ENCODE results near the gene RNF20. TPM values are rescaled to one million over a fixed set of nuclear protein-coding genes. Genes with fewer than 3 reads are reported as not detected.
"Not testable (repeated sequence)": the region's sequence is repeated elsewhere in the genome, so short reads cannot be mapped to it uniquely, and the experiment has no call there.

RNF20 gene
- total RNA-seq, 2 experiments from 2014 or later: 37.2 to 46.4 TPM

DNA sequence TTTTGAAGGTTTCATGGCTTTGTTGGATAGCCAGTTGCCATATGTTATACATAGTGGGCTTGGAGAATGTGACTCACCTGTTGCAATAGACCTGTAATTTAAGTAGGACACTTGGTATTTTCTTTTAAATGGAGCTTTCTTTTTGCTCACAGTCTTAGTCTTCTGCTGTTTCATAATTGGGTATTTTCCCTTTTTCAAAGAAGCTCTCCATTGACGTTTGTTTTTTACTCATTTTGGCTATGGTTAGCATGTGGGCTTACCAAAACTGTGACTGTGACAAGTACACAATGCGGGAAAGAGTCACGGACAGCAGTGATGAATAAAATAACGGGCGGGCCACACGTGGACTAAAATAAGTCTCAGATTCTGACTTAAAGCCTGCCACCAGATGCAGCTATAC, 23.2 kb upstream of the RNF20 start:
- Mint-ChIP-seq H3K36me3 (ENCODE audit: low read depth) (no peaks in the 10 kb centered on the region), H3K4me3 (no peak overlapping the region), H3K4me1 (peaks cover 14% of the 10 kb centered on the region), H3K9me3 (ENCODE audit: low read depth) (no peaks in the 10 kb centered on the region), H3K27me3 (peaks cover 25% of the 10 kb centered on the region), H3K27ac (no peak overlapping the region)
- DNase-seq (peak; percentile 47), ATAC-seq (peak; percentile 75)
- CTCF ChIA-PET: interaction anchor here (1.1 kb wide), 1 partner anchor 19 kb away, joined by 3 read pairs; no protein-coding TSS in a partner anchor
- intact Hi-C loops (cut with DNase I, micrococcal nuclease): no loop called here
- POLR2A ChIA-PET: interaction anchor here (0.6 kb wide), 1 partner anchor 20 kb away, joined by 4 read pairs; no protein-coding TSS in a partner anchor

DNA sequence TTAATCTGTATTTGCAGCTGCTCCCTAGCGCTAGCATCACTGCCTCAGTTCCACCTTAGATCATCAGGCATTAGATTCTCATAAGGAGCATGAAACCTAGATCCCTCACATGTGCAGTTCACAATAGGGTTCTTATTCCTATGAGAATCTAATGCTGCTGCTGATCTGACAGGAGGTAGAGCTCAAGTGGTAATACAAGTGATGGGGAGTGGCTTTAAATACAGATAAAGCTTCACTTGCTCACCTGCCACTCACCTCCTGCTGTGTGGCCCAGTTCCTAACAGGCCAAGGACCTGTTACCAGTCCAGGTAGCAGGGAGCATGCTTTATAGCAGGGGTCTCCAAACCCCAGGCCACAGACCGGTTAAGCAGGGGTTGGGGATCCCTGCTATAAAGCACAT, 22.6 kb upstream of the RNF20 start:
- ChIA-PET POLR2A (no interaction called here), CTCF (interaction anchor here (1.1 kb wide), 1 partner anchor 19 kb away, joined by 3 read pairs; no protein-coding TSS in a partner anchor)
- intact Hi-C loops (cut with DNase I, micrococcal nuclease): no loop called here
- Mint-ChIP-seq H3K27me3 (peaks cover 25% of the 10 kb centered on the region), H3K27ac (no peak overlapping the region), H3K4me1 (peaks cover 14% of the 10 kb centered on the region), H3K9me3 (ENCODE audit: low read depth) (no peaks in the 10 kb centered on the region), H3K4me3 (no peak overlapping the region), H3K36me3 (ENCODE audit: low read depth) (no peaks in the 10 kb centered on the region)
- no peak for ATAC-seq
- DNase-seq: no peak

- DNase-seq: no peak
- no peak overlapping the region for H3K27ac Mint-ChIP-seq
- intact Hi-C loops (cut with DNase I, micrococcal nuclease): no loop called here
- H3K36me3 Mint-ChIP-seq (ENCODE audit: low read depth): no peaks in the 10 kb centered on the region
- ChIA-PET POLR2A (no interaction called here), CTCF (interaction anchor here (2.3 kb wide), 1 partner anchor 18 kb away, joined by 7 read pairs; no protein-coding TSS in a partner anchor)
- peaks cover 28% of the 10 kb centered on the region for H3K27me3 Mint-ChIP-seq
- ATAC-seq: no peak
- no peak overlapping the region for H3K4me3 Mint-ChIP-seq
- peaks cover 14% of the 10 kb centered on the region for H3K4me1 Mint-ChIP-seq
- no peaks in the 10 kb centered on the region for H3K9me3 Mint-ChIP-seq (ENCODE audit: low read depth)
These were observed 21.5 kb upstream of the RNF20 start for GRCh38 chr9:101512116-101512515.

DNA sequence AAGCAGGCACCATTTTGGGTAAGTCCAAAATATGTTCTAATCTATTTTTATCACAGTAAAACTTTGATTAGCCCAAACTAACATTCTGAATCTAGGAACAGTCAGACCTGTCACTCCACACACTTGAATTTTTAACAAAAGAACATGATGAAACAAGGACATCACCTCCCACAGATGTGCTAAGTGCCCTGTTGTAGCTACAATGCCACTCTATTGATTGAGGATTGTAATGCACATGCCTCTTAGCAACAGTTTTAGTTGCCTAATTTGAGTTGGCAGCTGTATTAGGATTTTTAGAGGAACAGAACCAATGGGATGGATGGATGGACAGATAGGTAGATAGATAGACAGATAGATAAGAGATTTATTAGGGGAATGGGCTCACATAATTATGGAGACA, 20.3 kb upstream of the RNF20 start:
- CTCF ChIA-PET: interaction anchor here (0.7 to 2.3 kb wide), 2 partner anchors 16 to 39 kb away, joined by 3 to 7 read pairs; no protein-coding TSS in a partner anchor
- DNase-seq (no peak), ATAC-seq (no peak)
- H3K4me3 Mint-ChIP-seq: no peak overlapping the region
- POLR2A ChIA-PET: no interaction called here
- H3K9me3 Mint-ChIP-seq (ENCODE audit: low read depth): peaks cover 2% of the 10 kb centered on the region
- H3K27ac Mint-ChIP-seq: no peak overlapping the region
- intact Hi-C loops (cut with DNase I, micrococcal nuclease): no loop called here
- peaks cover 14% of the 10 kb centered on the region for H3K4me1 Mint-ChIP-seq
- peaks cover 24% of the 10 kb centered on the region for H3K27me3 Mint-ChIP-seq
- H3K36me3 Mint-ChIP-seq (ENCODE audit: low read depth): no peaks in the 10 kb centered on the region

- H3K27ac Mint-ChIP-seq: no peak overlapping the region
- ATAC-seq (no peak), DNase-seq (no peak)
- H3K9me3 Mint-ChIP-seq (ENCODE audit: low read depth): peaks cover 3% of the 10 kb centered on the region
- H3K4me1 Mint-ChIP-seq: peaks cover 14% of the 10 kb centered on the region
- ChIA-PET CTCF (interaction anchor here (2.3 kb wide), 1 partner anchor 16 kb away, joined by 7 read pairs; no protein-coding TSS in a partner anchor), POLR2A (no interaction called here)
- H3K27me3 Mint-ChIP-seq: peaks cover 29% of the 10 kb centered on the region
- no peak overlapping the region for H3K4me3 Mint-ChIP-seq
- H3K36me3 Mint-ChIP-seq (ENCODE audit: low read depth): no peaks in the 10 kb centered on the region
- intact Hi-C loops (cut with DNase I, micrococcal nuclease): no loop called here
These were observed 19.6 kb upstream of the RNF20 start for GRCh38 chr9:101514071-101514470.

DNA sequence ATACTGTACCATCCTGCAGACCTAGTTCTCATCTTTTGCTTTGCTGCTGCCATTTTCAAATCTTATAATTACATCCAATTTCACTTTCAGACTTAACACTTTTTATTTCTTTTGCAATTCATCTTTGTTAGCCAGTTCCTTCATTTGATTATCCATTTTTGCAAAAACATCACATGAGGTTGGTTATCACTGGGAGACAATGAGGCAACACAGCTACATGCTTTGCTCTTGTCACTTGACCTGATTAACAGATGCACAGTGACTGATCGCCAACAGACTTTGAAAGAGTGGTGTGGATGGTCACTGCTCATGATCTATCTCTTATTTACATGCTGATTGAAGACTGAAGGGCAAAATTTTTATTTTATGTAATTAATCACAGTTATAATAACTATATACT, 17.0 kb upstream of the RNF20 start:
- DNase-seq (no peak), ATAC-seq (no peak)
- POLR2A ChIA-PET: no interaction called here
- intact Hi-C loops (cut with DNase I, micrococcal nuclease): no loop called here
- Mint-ChIP-seq H3K4me3 (no peak overlapping the region), H3K27me3 (peaks cover 42% of the 10 kb centered on the region), H3K27ac (no peak overlapping the region), H3K4me1 (peaks cover 8% of the 10 kb centered on the region), H3K36me3 (ENCODE audit: low read depth) (no peaks in the 10 kb centered on the region), H3K9me3 (ENCODE audit: low read depth) (peaks cover 5% of the 10 kb centered on the region)
- CTCF ChIA-PET: interaction anchor here (3.4 kb wide), 1 partner anchor 13 kb away, joined by 13 read pairs; no protein-coding TSS in a partner anchor

GRCh38 chr9:101518489-101518888, 15.2 kb upstream of the RNF20 start:
- H3K9me3 Mint-ChIP-seq (ENCODE audit: low read depth); H3K27ac Mint-ChIP-seq; POLR2A ChIA-PET; H3K36me3 Mint-ChIP-seq (ENCODE audit: low read depth); ATAC-seq; intact Hi-C loops (cut with DNase I, micrococcal nuclease); DNase-seq; H3K4me1 Mint-ChIP-seq; H3K4me3 Mint-ChIP-seq: not testable (repeated sequence)
- CTCF ChIA-PET: interaction anchor here (3.4 kb wide), 1 partner anchor 11 kb away, joined by 13 read pairs; no protein-coding TSS in a partner anchor
- peaks cover 41% of the 10 kb centered on the region for H3K27me3 Mint-ChIP-seq

- ATAC-seq: no peak
These were observed 9.3 kb upstream of the RNF20 start for GRCh38 chr9:101524371-101524770.

GRCh38 chr9:101527066-101527465, 6.6 kb upstream of the RNF20 start:
- CTCF ChIA-PET: interaction anchor here (1.3 to 2.8 kb wide), 3 partner anchors 11 to 68 kb away, joined by 3 to 7 read pairs (median 4); no protein-coding TSS in a partner anchor
- intact Hi-C loops (cut with DNase I, micrococcal nuclease): no loop called here
- POLR2A ChIA-PET: no interaction called here

More at GRCh38 chr9:101524371-101524770, 9.3 kb upstream of the RNF20 start:
- CTCF ChIA-PET: interaction anchor here (0.6 to 1.3 kb wide), 4 partner anchors 9 to 51 kb away, joined by 3 read pairs; no protein-coding TSS in a partner anchor
- Mint-ChIP-seq H3K36me3 (ENCODE audit: low read depth) (no peaks in the 10 kb centered on the region), H3K9me3 (ENCODE audit: low read depth) (peaks cover under 1% of the 10 kb centered on the region), H3K27ac (no peak overlapping the region), H3K4me1 (peaks cover under 1% of the 10 kb centered on the region), H3K27me3 (peaks cover 32% of the 10 kb centered on the region), H3K4me3 (no peak overlapping the region)
- no peak for DNase-seq
- intact Hi-C loops (cut with DNase I, micrococcal nuclease): no loop called here
- POLR2A ChIA-PET: no interaction called here

GRCh38 chr9:101528015-101528414, 5.6 kb upstream of the RNF20 start:
- H3K36me3 Mint-ChIP-seq (ENCODE audit: low read depth): no peaks in the 10 kb centered on the region
- DNase-seq (no peak), ATAC-seq (no peak)

More at GRCh38 chr9:101527066-101527465, 6.6 kb upstream of the RNF20 start:
- Mint-ChIP-seq H3K9me3 (ENCODE audit: low read depth) (no peaks in the 10 kb centered on the region), H3K4me1 (peaks cover 7% of the 10 kb centered on the region), H3K27ac (no peak overlapping the region), H3K4me3 (no peak overlapping the region), H3K27me3 (peaks cover 21% of the 10 kb centered on the region), H3K36me3 (ENCODE audit: low read depth) (no peaks in the 10 kb centered on the region)
- ATAC-seq: no peak
- DNase-seq: no peak

GRCh38 chr9:101530076-101530711, 3.5 kb upstream of the RNF20 start:
- H3K4me1 Mint-ChIP-seq: peaks cover 20% of the 10 kb centered on the region
- H3K27ac Mint-ChIP-seq: no peak overlapping the region
- intact Hi-C loops (cut with DNase I, micrococcal nuclease): loop anchor here (1.0 to 10.0 kb wide), 7 partner anchors 42 to 1705 kb away; partner anchors contain the start of genes MSANTD3 (in 1 of the 2), NR4A3 (in 1 of the 2) and TEX10 (in 1 of the 2)
- DNase-seq (peak; percentile 78), ATAC-seq (peak; percentile 15)
- H3K9me3 Mint-ChIP-seq (ENCODE audit: low read depth): no peaks in the 10 kb centered on the region
- peaks cover 3% of the 10 kb centered on the region for H3K36me3 Mint-ChIP-seq (ENCODE audit: low read depth)
- no peak overlapping the region for H3K4me3 Mint-ChIP-seq
- CTCF ChIA-PET: interaction anchor here (0.7 to 6.5 kb wide), 14 partner anchors 13 to 218 kb away, joined by 3 to 59 read pairs (median 4); a partner anchor contains a TSS
- POLR2A ChIA-PET: interaction anchor here (1.0 kb wide), 1 partner anchor 71 kb away, joined by 3 read pairs; no protein-coding TSS in a partner anchor
- H3K27me3 Mint-ChIP-seq: peaks cover 6% of the 10 kb centered on the region

More at GRCh38 chr9:101528015-101528414, 5.6 kb upstream of the RNF20 start:
- Mint-ChIP-seq H3K27me3 (peaks cover 20% of the 10 kb centered on the region), H3K4me3 (no peak overlapping the region), H3K4me1 (peaks cover 11% of the 10 kb centered on the region), H3K27ac (no peak overlapping the region), H3K9me3 (ENCODE audit: low read depth) (no peaks in the 10 kb centered on the region)
- POLR2A ChIA-PET: no interaction called here
- CTCF ChIA-PET: interaction anchor here (0.5 to 2.8 kb wide), 9 partner anchors 10 to 79 kb away, joined by 3 to 11 read pairs (median 3); a partner anchor contains a TSS
- intact Hi-C loops (cut with DNase I, micrococcal nuclease): no loop called here

All from activated CD4-positive, alpha-beta T cell treated with anti-CD3 and anti-CD28 coated beads for 36 hours (primary cell).